Uterus (tissue), 4 donors: ENCODE data around the gene PSD4. TPM values are rescaled to one million over a fixed set of nuclear protein-coding genes. Genes with fewer than 3 reads are reported as not detected.

Source experiments
- DNase-seq, 2 donors: peaks; one replicate each; pipeline ENCODE4 v3.0.0-alpha.2; 2019 to 2020
- H3K27ac ChIP-seq, 2 donors: fragments of 200-600 bp; sonication (generic); 1 replicate in 1 of 2; 2 replicates in 1 of 2; pipeline ENCODE4 v1.5.1; 2016 to 2018
- H3K27me3 ChIP-seq, 2 donors: fragments of 200-600 bp; sonication (generic); one replicate each; pipeline ENCODE4 v1.5.1; 2018 to 2019; ENCODE audit warnings: control low read depth in 1 of 2
- H3K36me3 ChIP-seq, 2 donors: fragments of 200-600 bp; sonication (generic); one replicate each; pipeline ENCODE4 v1.5.1; 2019; ENCODE audit warnings: control low read depth in 1 of 2
- H3K4me1 ChIP-seq, 2 donors: fragments of 200-600 bp; sonication (generic); one replicate each; pipeline ENCODE4 v1.5.1; 2018 to 2019; ENCODE audit warnings: control low read depth in 1 of 2
- H3K4me3 ChIP-seq, 2 donors: fragments of 200-600 bp; sonication (generic); 1 replicate in 1 of 2; 2 replicates in 1 of 2; pipeline ENCODE4 v1.5.1; 2018 to 2019; ENCODE audit warnings: mild to moderate bottlenecking in 1 of 2
- H3K9me3 ChIP-seq, 2 donors: fragments of 200-600 bp; sonication (generic); one replicate each; pipeline ENCODE4 v1.5.1; 2019; ENCODE audit warnings: control low read depth in 1 of 2
- CTCF ChIP-seq, 4 experiments: fragments of 200-600 bp in 2 of 4; fragments of 450-650 bp in 2 of 4; sonication (generic) in 2 of 4; IDR thresholded peaks; one replicate each; pipeline ENCODE4 v1.5.1; 2016 to 2019; ENCODE audit warnings: antibody characterized with exemption in 4 of 4, mild to moderate bottlenecking in 2 of 4, moderate library complexity in 1 of 4
- POLR2A ChIP-seq, 2 donors: fragments of 450-650 bp; IDR thresholded peaks; one replicate each; pipeline ENCODE4 v1.6.1; 2016; ENCODE audit warnings: antibody characterized with exemption in 2 of 2, mild to moderate bottlenecking in 1 of 2, moderate library complexity in 1 of 2
- intact Hi-C: fragments of 100-400 bp; cut with DNase I; formaldehyde crosslinking; loops from one replicate; pipeline ENCODE4 v1.15.1; 2023; ENCODE audit warnings: low total_unique reads
- total RNA-seq, 4 donors: library from RNA; depleted of rRNA in 3 of 4; stranded (reverse); fragments of >200 nt in 3 of 4; gene quantifications; one replicate each; pipeline versions ENCODE4 v1.1.0 to v1.2.4, GENCODE V29; 2014 to 2023
- donor health status: DM: yes; HTN: yes; CAD: no.

PSD4 gene
- total RNA-seq, 4 donors from 2014 or later = 1.8 to 31.8 (median 7.6) TPM

- H3K9me3 ChIP-seq = no peaks in the 10 kb centered on the region
- intact Hi-C loops = no loop called here
Observed at GRCh38 chr2:113195923-113196501, 22.2 kb downstream of the PSD4 start.

GRCh38 chr2:113196839-113197238, 23.1 kb downstream of the PSD4 start:
- H3K36me3 ChIP-seq = no peaks in the 10 kb centered on the region
- H3K4me3 ChIP-seq = no peak overlapping the region
- no peak for DNase-seq
- no peaks in the 10 kb centered on the region for H3K9me3 ChIP-seq
- TF ChIP-seq POLR2A (IDR thresholded peaks at IDR 0.05) = no peak
- TF ChIP-seq CTCF (IDR thresholded peaks at IDR 0.05) = no peak
- no peaks in the 10 kb centered on the region for H3K4me1 ChIP-seq
- no peak overlapping the region for H3K27ac ChIP-seq
- no peaks in the 10 kb centered on the region for H3K27me3 ChIP-seq
- intact Hi-C loops = no loop called here

More at GRCh38 chr2:113195923-113196501, 22.2 kb downstream of the PSD4 start:
- Histone ChIP-seq H3K4me1 (no peaks in the 10 kb centered on the region), H3K36me3 (no peaks in the 10 kb centered on the region), H3K27ac (no peak overlapping the region), H3K27me3 (no peaks in the 10 kb centered on the region), H3K4me3 (no peak overlapping the region)
- TF ChIP-seq CTCF (IDR thresholded peaks at IDR 0.05) (no peak), POLR2A (IDR thresholded peaks at IDR 0.05) (no peak)
- no peak for DNase-seq

- Histone ChIP-seq H3K36me3 (no peaks in the 10 kb centered on the region), H3K9me3 (no peaks in the 10 kb centered on the region), H3K4me1 (no peaks in the 10 kb centered on the region), H3K4me3 (no peak overlapping the region), H3K27me3 (no peaks in the 10 kb centered on the region), H3K27ac (no peak overlapping the region)
- DNase-seq = no peak
- intact Hi-C loops = no loop called here
- TF ChIP-seq POLR2A (IDR thresholded peaks at IDR 0.05) (no peak), CTCF (IDR thresholded peaks at IDR 0.05) (no peak)
Observed at GRCh38 chr2:113197347-113198047, 23.7 kb downstream of the PSD4 start.

- H3K4me3 ChIP-seq = peak overlapping the region; percentile 55 to 57
- H3K36me3 ChIP-seq = no peaks in the 10 kb centered on the region
- H3K27me3 ChIP-seq = no peaks in the 10 kb centered on the region
- TF ChIP-seq POLR2A (IDR thresholded peaks at IDR 0.05) (no peak), CTCF (IDR thresholded peaks at IDR 0.05) (no peak)
- DNase-seq = no peak
- H3K9me3 ChIP-seq = no peaks in the 10 kb centered on the region
- H3K4me1 ChIP-seq = no peaks in the 10 kb centered on the region
- intact Hi-C loops = no loop called here
- peak overlapping the region in 1 of 2 donors; percentile 68 for H3K27ac ChIP-seq
Observed at GRCh38 chr2:113198048-113198789, 24.4 kb downstream of the PSD4 start.
